Measurements from ENCODE around the gene PIGW. TPM values are rescaled to one million over a fixed set of nuclear protein-coding genes. Genes with fewer than 3 reads are reported as not detected.

Gene PIGW
- total RNA-seq, 1 experiment from 2014 or later, result 21.7 TPM

Other genes starting within 250 kb of the PIGW start
- gene TBC1D3G, start 211.1 kb upstream of the PIGW start, total RNA-seq (2021), result not detected in 3 replicates
- gene TBC1D3H, start 146.6 kb upstream of the PIGW start, total RNA-seq (2021), result not detected in 3 replicates
- 44.4 to 47.3 TPM (median 47.0 TPM) in 3 replicates for gene ZNHIT3, start 48.3 kb upstream of the PIGW start, total RNA-seq (2021)
- 119 to 146 TPM (median 128 TPM) in 3 replicates for gene MYO19, start 119 bp upstream of the PIGW start, total RNA-seq (2021)
- 38.1 to 49.6 TPM (median 42.0 TPM) in 3 replicates for gene GGNBP2, start 9.9 kb downstream of the PIGW start, total RNA-seq (2021)
- gene DHRS11, start 56.9 kb downstream of the PIGW start, total RNA-seq (2021), result 34.8 to 38.0 TPM (median 35.9 TPM) in 3 replicates
- gene MRM1, start 66.6 kb downstream of the PIGW start, total RNA-seq (2021), result 12.1 to 16.5 TPM (median 14.2 TPM) in 3 replicates

Data from WTC11 (cell line).